GM19452 (cell line): ENCODE results near the gene IL21R.

ENCODE experiments used
- ATAC-seq: cut with Tn5 transposase; IDR thresholded peaks from one replicate; pipeline ENCODE4 v1.9.1; 2021; ENCODE audit not compliant: unreplicated experiment

The IL21R gene

GRCh38 chr16:27462200-27462845 lies 60.3 kb downstream of the IL21R start:
- no peak for ATAC-seq

DNA sequence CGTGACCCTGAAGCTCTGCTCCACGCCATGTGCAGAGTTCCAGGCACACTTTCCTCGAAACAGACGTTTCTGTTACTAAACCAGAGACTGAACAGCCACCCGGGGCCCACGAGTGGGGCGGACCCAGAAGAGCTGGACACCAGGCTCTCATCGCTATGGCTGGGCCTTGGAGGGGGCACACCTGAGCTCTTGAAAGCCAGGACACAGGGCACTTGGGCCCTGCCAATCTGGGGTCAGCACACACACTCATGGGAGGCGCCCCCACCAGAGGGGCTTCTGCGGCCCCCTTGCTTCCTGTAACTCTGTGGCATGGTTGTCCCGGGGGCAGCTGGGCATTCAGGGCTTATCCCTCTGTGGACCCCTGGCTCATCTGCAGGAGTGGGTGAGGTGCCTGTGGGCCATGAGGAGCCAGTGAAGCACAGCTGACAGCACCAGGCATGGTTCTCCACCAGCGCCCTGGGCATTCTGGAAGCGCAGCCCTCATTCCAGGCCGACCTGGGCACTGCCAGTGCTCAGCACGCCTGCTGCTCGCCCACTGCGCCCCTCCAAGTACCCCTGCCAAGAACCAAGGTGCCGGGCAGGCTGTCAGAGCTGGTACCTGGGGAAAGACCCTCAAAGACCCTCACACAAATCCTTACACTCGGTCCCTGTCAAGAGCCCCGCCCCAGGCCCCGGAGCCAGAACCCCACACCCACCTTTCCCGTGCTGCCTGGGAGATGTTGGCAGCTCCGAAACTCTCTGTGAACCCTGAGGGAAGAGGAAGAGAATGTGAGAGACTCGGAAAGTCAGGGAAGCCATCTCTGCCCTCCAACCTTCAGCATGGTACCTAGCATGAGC lies 61.1 kb downstream of the IL21R start:
- ATAC-seq = no peak

DNA sequence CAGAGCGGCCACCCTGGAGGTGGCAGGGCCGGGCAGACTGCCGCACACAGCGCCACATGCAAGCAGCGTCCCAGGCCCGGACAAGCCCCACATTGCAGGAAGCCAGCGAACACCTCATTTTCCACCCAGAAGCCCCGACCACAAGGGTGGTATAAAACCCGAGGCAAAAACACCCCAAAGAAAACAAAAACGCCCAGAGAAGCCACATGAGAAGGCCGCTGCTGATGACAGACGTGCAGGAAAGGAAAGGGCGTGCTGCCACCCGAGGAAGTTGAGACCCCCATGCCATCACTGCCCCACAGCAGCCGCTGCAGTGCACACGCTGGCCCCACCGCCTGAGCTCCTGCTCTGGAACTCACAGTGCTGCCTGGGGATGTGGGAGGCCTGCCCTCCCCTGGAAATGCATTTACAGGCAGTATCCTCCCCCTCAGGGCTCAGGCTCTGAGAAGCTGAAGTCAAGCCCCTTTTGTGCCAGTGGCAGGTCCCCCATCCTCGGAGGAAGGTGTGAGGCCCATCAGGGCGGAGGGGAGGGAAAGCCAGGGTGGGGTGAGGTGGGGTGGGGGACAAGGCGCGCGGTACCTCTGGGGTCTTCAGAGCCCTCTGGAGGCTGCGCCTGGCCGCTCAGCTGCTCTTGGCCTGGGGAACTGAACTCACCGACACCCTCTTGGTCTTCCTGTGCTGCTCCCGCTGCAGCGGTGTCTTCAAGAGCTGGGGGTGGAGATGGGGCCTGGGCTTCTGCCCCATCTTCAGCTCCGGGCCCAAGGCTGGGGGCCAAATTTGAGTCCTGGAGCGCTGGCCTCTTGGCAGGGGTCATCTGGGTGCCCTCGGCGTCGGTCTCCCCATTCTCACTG lies 62.0 kb downstream of the IL21R start:
- no peak for ATAC-seq

GRCh38 chr16:27464626-27465482 lies 62.9 kb downstream of the IL21R start:
- ATAC-seq = no peak

DNA sequence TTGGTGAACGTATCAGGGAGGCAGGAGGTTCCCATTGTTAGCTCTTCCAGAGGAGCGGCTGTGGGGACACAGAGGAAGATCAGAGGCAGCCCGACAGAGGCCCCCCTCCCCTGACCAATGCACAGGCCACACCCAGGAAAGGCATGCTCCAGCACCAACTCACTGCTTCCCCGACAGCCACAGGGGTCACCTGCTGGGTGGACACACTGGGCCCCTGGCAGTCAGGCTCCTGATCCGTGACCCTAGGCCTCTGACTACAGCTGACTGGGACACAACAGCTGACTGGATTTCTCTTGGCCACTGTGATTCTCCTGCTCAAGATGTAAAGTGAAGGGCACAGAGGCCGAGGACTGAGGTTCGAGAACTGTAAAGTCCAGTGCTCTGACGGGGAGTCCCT lies 63.5 kb downstream of the IL21R start:
- no peak for ATAC-seq

GRCh38 chr16:27468941-27469531 lies 67.1 kb downstream of the IL21R start:
- no peak for ATAC-seq

- no peak for ATAC-seq
Observed at GRCh38 chr16:27470567-27471431, 68.8 kb downstream of the IL21R start.

- no peak for ATAC-seq
Observed at GRCh38 chr16:27471661-27472060, 69.7 kb downstream of the IL21R start.

GRCh38 chr16:27472091-27473020 lies 70.4 kb downstream of the IL21R start:
- ATAC-seq = no peak

DNA sequence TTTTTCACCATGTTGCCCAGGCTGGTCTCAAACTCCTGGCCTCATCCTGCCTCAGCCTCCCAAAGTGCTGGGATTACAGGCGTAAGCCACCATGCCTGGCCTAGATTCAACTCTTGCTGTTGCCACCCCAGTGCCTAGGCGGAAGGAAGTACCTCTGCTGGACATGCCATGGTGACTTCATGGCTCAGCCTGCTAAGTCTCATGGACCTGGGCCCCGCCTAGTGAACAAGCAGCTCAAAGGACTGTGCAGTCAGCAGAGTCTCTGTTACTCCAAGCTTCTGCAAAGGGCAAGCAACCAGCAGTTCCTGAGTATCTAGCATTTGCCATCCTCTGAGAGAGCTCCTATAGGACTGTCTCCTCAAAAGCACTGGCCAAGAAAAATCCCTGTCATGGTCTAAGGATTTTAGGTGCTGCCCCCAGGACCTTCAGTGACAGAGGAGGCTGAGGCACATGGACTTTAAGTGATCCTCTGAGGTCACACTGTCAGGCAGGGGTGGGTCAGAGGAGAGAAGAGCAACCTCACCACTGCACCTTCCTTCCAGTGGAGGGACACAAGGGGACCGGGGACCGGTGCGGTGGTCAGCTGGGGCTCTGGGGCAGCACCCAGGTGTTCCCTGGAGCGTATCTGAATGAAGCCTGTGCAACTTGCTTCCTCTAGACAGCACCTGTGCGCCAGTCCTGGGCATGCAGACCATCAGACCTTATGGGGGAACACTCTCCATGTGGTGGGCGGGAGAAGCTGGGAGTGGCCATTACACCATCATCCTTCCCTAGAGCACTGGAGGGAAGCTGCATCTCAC lies 71.3 kb downstream of the IL21R start:
- no peak for ATAC-seq

- no peak for ATAC-seq
Observed at GRCh38 chr16:27474041-27474440, 72.1 kb downstream of the IL21R start.

- ATAC-seq = no peak
Observed at GRCh38 chr16:27474921-27475320, 72.9 kb downstream of the IL21R start.

DNA sequence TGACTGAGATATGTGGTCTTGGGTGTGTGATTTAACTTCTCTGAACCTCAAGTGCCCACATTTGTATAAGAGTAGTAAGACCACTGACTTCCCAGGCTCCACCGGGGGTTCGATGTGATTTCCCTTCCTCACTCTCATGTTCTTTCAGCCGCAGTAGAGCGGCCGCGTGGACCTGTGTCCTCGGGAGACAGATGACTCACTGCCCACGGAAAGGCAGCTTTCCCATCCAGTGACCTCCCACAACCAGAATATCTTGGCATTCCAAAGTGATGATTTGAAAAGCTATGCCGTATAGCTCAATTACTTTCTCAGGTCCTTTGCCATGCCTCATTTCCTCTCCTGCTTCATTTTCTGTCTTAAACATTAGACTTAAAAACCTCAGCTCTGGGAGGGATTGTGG lies 73.6 kb downstream of the IL21R start:
- ATAC-seq = no peak

- ATAC-seq = no peak
Observed at GRCh38 chr16:27476240-27476639, 74.3 kb downstream of the IL21R start.

- no peak for ATAC-seq
Observed at GRCh38 chr16:27480761-27481160, 78.8 kb downstream of the IL21R start.

GRCh38 chr16:27481282-27481934 lies 79.4 kb downstream of the IL21R start:
- ATAC-seq = no peak
